ENCODE measurements around the gene TSPAN16.

GRCh38 chr19:11286312-11286974 lies 9.5 kb upstream of the TSPAN16 start:
- TF ChIP-seq POLR2A (IDR thresholded peaks at IDR 0.05): no peak
- TF ChIP-seq, protein P1, sequence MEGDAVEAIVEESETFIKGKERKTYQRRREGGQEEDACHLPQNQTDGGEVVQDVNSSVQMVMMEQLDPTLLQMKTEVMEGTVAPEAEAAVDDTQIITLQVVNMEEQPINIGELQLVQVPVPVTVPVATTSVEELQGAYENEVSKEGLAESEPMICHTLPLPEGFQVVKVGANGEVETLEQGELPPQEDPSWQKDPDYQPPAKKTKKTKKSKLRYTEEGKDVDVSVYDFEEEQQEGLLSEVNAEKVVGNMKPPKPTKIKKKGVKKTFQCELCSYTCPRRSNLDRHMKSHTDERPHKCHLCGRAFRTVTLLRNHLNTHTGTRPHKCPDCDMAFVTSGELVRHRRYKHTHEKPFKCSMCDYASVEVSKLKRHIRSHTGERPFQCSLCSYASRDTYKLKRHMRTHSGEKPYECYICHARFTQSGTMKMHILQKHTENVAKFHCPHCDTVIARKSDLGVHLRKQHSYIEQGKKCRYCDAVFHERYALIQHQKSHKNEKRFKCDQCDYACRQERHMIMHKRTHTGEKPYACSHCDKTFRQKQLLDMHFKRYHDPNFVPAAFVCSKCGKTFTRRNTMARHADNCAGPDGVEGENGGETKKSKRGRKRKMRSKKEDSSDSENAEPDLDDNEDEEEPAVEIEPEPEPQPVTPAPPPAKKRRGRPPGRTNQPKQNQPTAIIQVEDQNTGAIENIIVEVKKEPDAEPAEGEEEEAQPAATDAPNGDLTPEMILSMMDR (IDR thresholded peaks at IDR 0.05): peak in 11 of 12 donors; percentile 20 to 70 (median 52)

All from heart left ventricle (tissue), 13 donors.